Neural cell (in vitro differentiated cells): ENCODE data around the gene COL24A1. TPM values are rescaled to one million over a fixed set of nuclear protein-coding genes. Genes with fewer than 3 reads are reported as not detected.

Experiments used
- H2AFZ ChIP-seq: fragments of 200-600, 300-800 bp; sonication (generic), shearing (Covaris generic); 2 replicates; pipeline ENCODE4 v1.6.0; 2014; ENCODE audit warnings: low read depth, mild to moderate bottlenecking, antibody characterized with exemption, low read length, moderate library complexity
- H3F3A ChIP-seq: fragments of 200-600 bp; shearing (Covaris generic); 2 replicates; pipeline ENCODE4 v1.6.1; 2016; ENCODE audit warnings: mild to moderate bottlenecking, moderate library complexity, mixed read lengths, antibody characterized with exemption, low read length; ENCODE audit not compliant: insufficient read depth, poor library complexity, severe bottlenecking
- H3K27ac ChIP-seq: fragments of 200-600, 300-800 bp; sonication (generic), shearing (Covaris generic); 2 replicates; pipeline ENCODE4 v1.5.1; 2014; ENCODE audit warnings: mild to moderate bottlenecking, low read length, moderate library complexity
- H3K27me3 ChIP-seq: fragments of 300-800, 200-600 bp; sonication (generic), shearing (Covaris generic); 2 replicates; pipeline ENCODE4 v1.6.0; 2014; ENCODE audit warnings: mild to moderate bottlenecking, low read depth, low read length, moderate library complexity; ENCODE audit not compliant: insufficient read depth
- H3K36me3 ChIP-seq: fragments of 300-800, 200-600 bp; sonication (generic), shearing (Covaris generic); 2 replicates; pipeline ENCODE4 v1.5.1; 2014; ENCODE audit warnings: mild to moderate bottlenecking, antibody characterized with exemption, low read length, moderate library complexity; ENCODE audit not compliant: insufficient read depth
- H3K4me2 ChIP-seq: fragments of 300-800, 200-600 bp; sonication (generic), shearing (Covaris generic); 2 replicates; pipeline ENCODE4 v1.6.0; 2014; ENCODE audit warnings: mild to moderate bottlenecking, low read length
- H3K4me3 ChIP-seq: fragments of 300-800, 200-600 bp; sonication (generic), shearing (Covaris generic); 2 replicates; pipeline ENCODE4 v1.5.1; 2014; ENCODE audit warnings: mild to moderate bottlenecking, low read length, moderate library complexity
- H3K79me2 ChIP-seq: fragments of 200-600 bp; shearing (Covaris generic); replicated peaks from 2 replicates; pipeline ENCODE4 v1.6.0; 2014; ENCODE audit warnings: mild to moderate bottlenecking, low read length, moderate library complexity; ENCODE audit not compliant: insufficient read depth
- H3K9ac ChIP-seq: fragments of 300-800, 200-600 bp; sonication (generic), shearing (Covaris generic); 2 replicates; pipeline ENCODE4 v1.6.1; 2016; ENCODE audit warnings: mild to moderate bottlenecking, low read length, mixed read lengths
- H3K9me2 ChIP-seq: fragments of 200-600 bp; shearing (Covaris generic); 2 replicates; pipeline ENCODE4 v1.6.1; 2016; ENCODE audit warnings: mild to moderate bottlenecking, low read length, mixed read lengths; ENCODE audit not compliant: insufficient read depth
- H3K9me3 ChIP-seq: fragments of 200-600, 300-800 bp; sonication (generic), shearing (Covaris generic); 2 replicates; pipeline ENCODE4 v1.6.1; 2016; ENCODE audit warnings: mild to moderate bottlenecking, mixed run types, low read length, moderate library complexity, mixed read lengths
- H4K20me1 ChIP-seq: fragments of 200-600 bp; shearing (Covaris generic); 2 replicates; pipeline ENCODE4 v1.6.1; 2016; ENCODE audit warnings: mild to moderate bottlenecking, mixed run types; ENCODE audit not compliant: insufficient read depth
- EP300 ChIP-seq: fragments of 450-650 bp; conservative IDR thresholded peaks from 2 replicates; pipeline ENCODE4 v1.6.1; 2014; ENCODE audit warnings: antibody characterized with exemption, mild to moderate bottlenecking, moderate library complexity; ENCODE audit not compliant: poor library complexity, severe bottlenecking
- EZH2 ChIP-seq: fragments of 200-600, 300-800 bp; shearing (Covaris generic), sonication (generic); IDR thresholded peaks from 2 replicates; pipeline ENCODE4 v1.6.1; 2014; ENCODE audit warnings: antibody characterized with exemption, low read length, borderline replicate concordance, mild to moderate bottlenecking; ENCODE audit not compliant: insufficient read depth, poor library complexity, severe bottlenecking
- MXI1 ChIP-seq: fragments of 450-650 bp; conservative IDR thresholded peaks from 2 replicates; pipeline ENCODE4 v1.6.1; 2014; ENCODE audit warnings: antibody characterized with exemption, mild to moderate bottlenecking; ENCODE audit not compliant: poor library complexity, severe bottlenecking
- POLR2AphosphoS5 ChIP-seq: IDR thresholded peaks from 2 replicates; pipeline ENCODE4 v1.6.1; 2012
- RAD21 ChIP-seq: fragments of 450-650 bp; conservative IDR thresholded peaks from 2 replicates; pipeline ENCODE4 v1.6.1; 2014; ENCODE audit warnings: antibody characterized with exemption, mild to moderate bottlenecking, moderate library complexity
- SMC3 ChIP-seq: fragments of 450-650 bp; conservative IDR thresholded peaks from 2 replicates; pipeline ENCODE4 v1.6.1; 2014; ENCODE audit warnings: antibody characterized with exemption, mild to moderate bottlenecking, moderate library complexity; ENCODE audit not compliant: poor library complexity
- TAF1 ChIP-seq: IDR thresholded peaks from 2 replicates; pipeline ENCODE4 v1.6.1; 2012; ENCODE audit warnings: low read depth
- polyA plus RNA-seq: library from polyadenylated mRNA; depleted of rRNA; stranded (reverse); fragments of >200 nt; gene quantifications from 2 replicates; pipeline ENCODE4 v1.2.3, GENCODE V29; 2014
- TF ChIP-seq, protein P1 (sequence below): IDR thresholded peaks from 2 replicates; pipeline ENCODE4 v1.6.1; 2012; ENCODE audit warnings: borderline replicate concordance
- TF ChIP-seq, protein P2 (sequence below): fragments of 450-650 bp; IDR thresholded peaks from 2 replicates; pipeline ENCODE4 v1.5.1; 2014; ENCODE audit warnings: antibody characterized with exemption, mild to moderate bottlenecking, moderate library complexity; ENCODE audit not compliant: poor library complexity, severe bottlenecking

The COL24A1 gene
- polyA plus RNA-seq, 1 donor from 2014 or later, result 0.19 TPM

DNA sequence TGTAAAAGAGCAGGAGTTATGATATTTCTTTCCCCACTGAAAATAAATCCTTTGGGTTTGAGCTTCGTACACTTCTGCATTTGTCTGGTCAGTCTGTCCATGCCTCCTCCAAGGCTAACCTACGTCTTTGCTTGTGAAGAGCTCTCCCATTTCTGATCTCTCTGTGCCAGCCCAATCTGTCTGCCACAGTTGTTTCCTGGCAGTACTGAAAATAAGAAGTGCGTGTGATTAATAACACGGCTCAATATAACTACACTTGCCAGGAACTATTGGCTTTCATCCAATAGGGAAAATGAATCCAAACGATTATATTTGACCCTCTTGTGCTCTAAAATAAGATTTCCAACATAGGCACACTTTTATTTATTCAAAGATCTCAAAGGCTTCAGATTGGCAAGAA is 19.2 kb upstream of the COL24A1 start:
- H3K36me3 ChIP-seq, result no peaks in the 10 kb centered on the region
- H3K9ac ChIP-seq, result no peak overlapping the region
- no peaks in the 10 kb centered on the region for H3F3A ChIP-seq
- no peaks in the 10 kb centered on the region for H4K20me1 ChIP-seq
- no peak overlapping the region for H3K4me3 ChIP-seq
- no peaks in the 10 kb centered on the region for H3K9me3 ChIP-seq
- H3K4me2 ChIP-seq, result no peak overlapping the region
- H2AFZ ChIP-seq, result no peak overlapping the region
- H3K27me3 ChIP-seq, result no peaks in the 10 kb centered on the region
- H3K27ac ChIP-seq, result no peak overlapping the region
- no peaks in the 10 kb centered on the region for H3K9me2 ChIP-seq
- H3K79me2 ChIP-seq, result no peaks in the 10 kb centered on the region
- no peak for TF ChIP-seq SMC3
- no peak for TF ChIP-seq MXI1
- TF ChIP-seq EZH2, result no peak
- TF ChIP-seq POLR2AphosphoS5, result no peak
- TF ChIP-seq, protein P1, sequence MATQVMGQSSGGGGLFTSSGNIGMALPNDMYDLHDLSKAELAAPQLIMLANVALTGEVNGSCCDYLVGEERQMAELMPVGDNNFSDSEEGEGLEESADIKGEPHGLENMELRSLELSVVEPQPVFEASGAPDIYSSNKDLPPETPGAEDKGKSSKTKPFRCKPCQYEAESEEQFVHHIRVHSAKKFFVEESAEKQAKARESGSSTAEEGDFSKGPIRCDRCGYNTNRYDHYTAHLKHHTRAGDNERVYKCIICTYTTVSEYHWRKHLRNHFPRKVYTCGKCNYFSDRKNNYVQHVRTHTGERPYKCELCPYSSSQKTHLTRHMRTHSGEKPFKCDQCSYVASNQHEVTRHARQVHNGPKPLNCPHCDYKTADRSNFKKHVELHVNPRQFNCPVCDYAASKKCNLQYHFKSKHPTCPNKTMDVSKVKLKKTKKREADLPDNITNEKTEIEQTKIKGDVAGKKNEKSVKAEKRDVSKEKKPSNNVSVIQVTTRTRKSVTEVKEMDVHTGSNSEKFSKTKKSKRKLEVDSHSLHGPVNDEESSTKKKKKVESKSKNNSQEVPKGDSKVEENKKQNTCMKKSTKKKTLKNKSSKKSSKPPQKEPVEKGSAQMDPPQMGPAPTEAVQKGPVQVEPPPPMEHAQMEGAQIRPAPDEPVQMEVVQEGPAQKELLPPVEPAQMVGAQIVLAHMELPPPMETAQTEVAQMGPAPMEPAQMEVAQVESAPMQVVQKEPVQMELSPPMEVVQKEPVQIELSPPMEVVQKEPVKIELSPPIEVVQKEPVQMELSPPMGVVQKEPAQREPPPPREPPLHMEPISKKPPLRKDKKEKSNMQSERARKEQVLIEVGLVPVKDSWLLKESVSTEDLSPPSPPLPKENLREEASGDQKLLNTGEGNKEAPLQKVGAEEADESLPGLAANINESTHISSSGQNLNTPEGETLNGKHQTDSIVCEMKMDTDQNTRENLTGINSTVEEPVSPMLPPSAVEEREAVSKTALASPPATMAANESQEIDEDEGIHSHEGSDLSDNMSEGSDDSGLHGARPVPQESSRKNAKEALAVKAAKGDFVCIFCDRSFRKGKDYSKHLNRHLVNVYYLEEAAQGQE, result no peak
- no peak for TF ChIP-seq TAF1
- TF ChIP-seq EP300, result no peak

DNA sequence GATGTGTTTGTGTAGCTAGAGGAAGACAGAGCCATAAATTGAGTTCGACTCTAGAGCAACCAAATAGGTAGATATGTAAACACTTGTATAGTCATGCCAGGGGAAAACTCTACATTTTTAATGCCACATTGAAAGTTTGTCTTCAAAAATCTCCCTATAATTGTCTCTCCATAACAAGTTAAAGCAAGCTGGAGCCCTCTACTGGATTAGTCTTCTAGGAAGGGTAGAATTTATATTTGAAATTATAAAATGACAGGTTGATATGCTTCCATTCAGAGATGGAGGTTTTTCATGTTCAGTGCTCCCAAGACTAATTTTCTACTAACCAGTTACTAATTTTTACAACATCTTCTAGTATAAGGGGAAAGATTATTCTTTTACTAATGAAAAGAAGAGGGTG is 13.1 kb upstream of the COL24A1 start:
- Histone ChIP-seq H3K27me3 (no peaks in the 10 kb centered on the region), H3F3A (no peaks in the 10 kb centered on the region), H3K9ac (no peak overlapping the region), H3K27ac (no peak overlapping the region), H3K9me2 (no peaks in the 10 kb centered on the region), H3K36me3 (no peaks in the 10 kb centered on the region), H3K79me2 (no peaks in the 10 kb centered on the region), H3K9me3 (no peaks in the 10 kb centered on the region), H4K20me1 (no peaks in the 10 kb centered on the region), H2AFZ (no peak overlapping the region), H3K4me3 (no peak overlapping the region), H3K4me2 (no peak overlapping the region)
- no peak for TF ChIP-seq POLR2AphosphoS5
- TF ChIP-seq, protein P2, sequence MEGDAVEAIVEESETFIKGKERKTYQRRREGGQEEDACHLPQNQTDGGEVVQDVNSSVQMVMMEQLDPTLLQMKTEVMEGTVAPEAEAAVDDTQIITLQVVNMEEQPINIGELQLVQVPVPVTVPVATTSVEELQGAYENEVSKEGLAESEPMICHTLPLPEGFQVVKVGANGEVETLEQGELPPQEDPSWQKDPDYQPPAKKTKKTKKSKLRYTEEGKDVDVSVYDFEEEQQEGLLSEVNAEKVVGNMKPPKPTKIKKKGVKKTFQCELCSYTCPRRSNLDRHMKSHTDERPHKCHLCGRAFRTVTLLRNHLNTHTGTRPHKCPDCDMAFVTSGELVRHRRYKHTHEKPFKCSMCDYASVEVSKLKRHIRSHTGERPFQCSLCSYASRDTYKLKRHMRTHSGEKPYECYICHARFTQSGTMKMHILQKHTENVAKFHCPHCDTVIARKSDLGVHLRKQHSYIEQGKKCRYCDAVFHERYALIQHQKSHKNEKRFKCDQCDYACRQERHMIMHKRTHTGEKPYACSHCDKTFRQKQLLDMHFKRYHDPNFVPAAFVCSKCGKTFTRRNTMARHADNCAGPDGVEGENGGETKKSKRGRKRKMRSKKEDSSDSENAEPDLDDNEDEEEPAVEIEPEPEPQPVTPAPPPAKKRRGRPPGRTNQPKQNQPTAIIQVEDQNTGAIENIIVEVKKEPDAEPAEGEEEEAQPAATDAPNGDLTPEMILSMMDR, result no peak
- no peak for TF ChIP-seq RAD21
- TF ChIP-seq, protein P1, result no peak
- no peak for TF ChIP-seq EP300
- no peak for TF ChIP-seq EZH2
- TF ChIP-seq MXI1, result no peak
- TF ChIP-seq TAF1, result no peak
- TF ChIP-seq SMC3, result no peak
